Fibroblast of lung (primary cell): ENCODE measurements around the gene KLHL26. TPM values are rescaled to one million over a fixed set of nuclear protein-coding genes. Genes with fewer than 3 reads are reported as not detected.

Source experiments
- DNase-seq, 2 donors: peaks; one replicate each; pipeline versions ENCODE4 v3.0.0 to v3.0.0-alpha.2; 2010; ENCODE audit warnings: low read depth in 2 of 2
- H2AFZ ChIP-seq: 2 replicates; pipeline ENCODE4 v1.5.1; 2012; ENCODE audit warnings: low read length, control low read depth, inconsistent platforms
- H3K27ac ChIP-seq: 2 replicates; pipeline ENCODE4 v1.5.1; 2011; ENCODE audit warnings: low read length, control low read depth; ENCODE audit not compliant: insufficient read depth
- H3K27me3 ChIP-seq: 2 replicates; pipeline ENCODE4 v1.5.1; 2011; ENCODE audit warnings: mild to moderate bottlenecking, low read length; ENCODE audit not compliant: control insufficient read depth, insufficient read depth
- H3K36me3 ChIP-seq: 2 replicates; pipeline ENCODE4 v1.5.1; 2011; ENCODE audit warnings: low read length; ENCODE audit not compliant: control insufficient read depth, insufficient read depth
- H3K4me1 ChIP-seq: 2 replicates; pipeline ENCODE4 v1.5.1; 2011; ENCODE audit warnings: low read length; ENCODE audit not compliant: control insufficient read depth, insufficient read depth; ENCODE audit errors: extremely low read depth
- H3K4me2 ChIP-seq: 2 replicates; pipeline ENCODE4 v1.5.1; 2011; ENCODE audit warnings: low read length, control low read depth; ENCODE audit not compliant: insufficient read depth; ENCODE audit errors: extremely low read depth
- H3K4me3 ChIP-seq, 4 experiments: fragments of 200-600 bp in 1 of 4; sonication (generic) in 1 of 4; replicated peaks in 1 of 4; 2 replicates each; pipeline ENCODE4 v1.5.1; 2011 to 2016; ENCODE audit warnings: low read length in 4 of 4, low read depth in 3 of 4, mild to moderate bottlenecking in 3 of 4, control low read depth in 2 of 4, inconsistent platforms in 1 of 4, mixed read lengths in 1 of 4; ENCODE audit not compliant: insufficient read depth in 1 of 4; ENCODE audit errors: control extremely low read depth in 1 of 4
- H3K79me2 ChIP-seq: 2 replicates; pipeline ENCODE4 v1.5.1; 2012; ENCODE audit warnings: mild to moderate bottlenecking, low read length, inconsistent platforms; ENCODE audit not compliant: control insufficient read depth, insufficient read depth
- H3K9ac ChIP-seq: 2 replicates; pipeline ENCODE4 v1.5.1; 2011; ENCODE audit warnings: mild to moderate bottlenecking, low read length, control low read depth; ENCODE audit not compliant: insufficient read depth
- H3K9me3 ChIP-seq: 2 replicates; pipeline ENCODE4 v1.5.1; 2012; ENCODE audit warnings: low read depth, low read length; ENCODE audit not compliant: control insufficient read depth, insufficient read depth
- H4K20me1 ChIP-seq: 2 replicates; pipeline ENCODE4 v1.5.1; 2011; ENCODE audit warnings: low read length; ENCODE audit not compliant: control insufficient read depth, insufficient read depth; ENCODE audit errors: extremely low read depth
- EZH2 ChIP-seq: IDR thresholded peaks from 2 replicates; pipeline ENCODE4 v1.5.1; 2012; ENCODE audit warnings: low read length, control low read depth, mild to moderate bottlenecking; ENCODE audit errors: missing control alignments
- polyA plus RNA-seq, 2 donors: library from polyadenylated mRNA; depleted of rRNA in 1 of 2; stranded (reverse) in 1 of 2; unstranded in 1 of 2; fragments of >200 nt; gene quantifications; 2 replicates each; pipeline ENCODE4 v1.2.1, GENCODE V29; 2011 to 2012; ENCODE audit warnings: missing spikeins in 1 of 2
- total RNA-seq: library from RNA; depleted of rRNA; stranded (reverse); fragments of >200 nt; gene quantifications from 2 replicates; pipeline ENCODE4 v1.2.1, GENCODE V29; 2014
- TF ChIP-seq, protein P1 (sequence below), 2 donors: IDR thresholded peaks in 1 of 2; conservative IDR thresholded peaks in 1 of 2; 1 replicate in 1 of 2; 2 replicates in 1 of 2; pipeline ENCODE4 v1.5.1; 2011 to 2012; ENCODE audit warnings: low read length in 2 of 2, control low read depth in 1 of 2, inconsistent platforms in 1 of 2, low read depth in 1 of 2, mild to moderate bottlenecking in 1 of 2

Gene KLHL26
- total and polyA plus RNA-seq, 2 donors (not counting 1 experiment from before 2014, with no cell fraction given) = 1.4 to 3.5 TPM

DNA sequence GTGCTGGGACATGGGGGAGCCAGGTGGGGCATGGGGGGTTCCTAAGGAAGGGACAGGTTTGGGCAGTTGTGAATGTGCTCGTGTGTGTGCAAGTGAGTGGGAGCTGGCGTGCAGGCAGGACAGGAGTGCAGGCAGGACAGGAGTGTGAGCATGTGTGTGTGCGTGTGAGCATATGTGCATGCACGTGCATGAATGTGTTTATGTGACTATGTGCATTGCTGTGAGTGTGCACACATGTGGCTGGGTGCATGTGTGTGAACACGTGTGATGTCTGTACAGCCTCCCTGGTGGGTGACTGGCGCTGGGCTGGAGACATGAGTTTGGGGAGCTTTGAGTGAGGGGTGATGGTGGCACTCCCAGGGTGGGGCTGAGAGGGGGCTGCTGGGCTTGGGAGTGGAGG, 80.0 kb downstream of the KLHL26 start:
- no peak for TF ChIP-seq EZH2
- TF ChIP-seq, protein P1, sequence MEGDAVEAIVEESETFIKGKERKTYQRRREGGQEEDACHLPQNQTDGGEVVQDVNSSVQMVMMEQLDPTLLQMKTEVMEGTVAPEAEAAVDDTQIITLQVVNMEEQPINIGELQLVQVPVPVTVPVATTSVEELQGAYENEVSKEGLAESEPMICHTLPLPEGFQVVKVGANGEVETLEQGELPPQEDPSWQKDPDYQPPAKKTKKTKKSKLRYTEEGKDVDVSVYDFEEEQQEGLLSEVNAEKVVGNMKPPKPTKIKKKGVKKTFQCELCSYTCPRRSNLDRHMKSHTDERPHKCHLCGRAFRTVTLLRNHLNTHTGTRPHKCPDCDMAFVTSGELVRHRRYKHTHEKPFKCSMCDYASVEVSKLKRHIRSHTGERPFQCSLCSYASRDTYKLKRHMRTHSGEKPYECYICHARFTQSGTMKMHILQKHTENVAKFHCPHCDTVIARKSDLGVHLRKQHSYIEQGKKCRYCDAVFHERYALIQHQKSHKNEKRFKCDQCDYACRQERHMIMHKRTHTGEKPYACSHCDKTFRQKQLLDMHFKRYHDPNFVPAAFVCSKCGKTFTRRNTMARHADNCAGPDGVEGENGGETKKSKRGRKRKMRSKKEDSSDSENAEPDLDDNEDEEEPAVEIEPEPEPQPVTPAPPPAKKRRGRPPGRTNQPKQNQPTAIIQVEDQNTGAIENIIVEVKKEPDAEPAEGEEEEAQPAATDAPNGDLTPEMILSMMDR (conservative IDR thresholded peaks at IDR 0.05 in 1 of 2, IDR thresholded peaks at IDR 0.05 in 1 of 2; ENCODE audit: low read depth in 1 of 2, low read length in 2 of 2) = no peak

DNA sequence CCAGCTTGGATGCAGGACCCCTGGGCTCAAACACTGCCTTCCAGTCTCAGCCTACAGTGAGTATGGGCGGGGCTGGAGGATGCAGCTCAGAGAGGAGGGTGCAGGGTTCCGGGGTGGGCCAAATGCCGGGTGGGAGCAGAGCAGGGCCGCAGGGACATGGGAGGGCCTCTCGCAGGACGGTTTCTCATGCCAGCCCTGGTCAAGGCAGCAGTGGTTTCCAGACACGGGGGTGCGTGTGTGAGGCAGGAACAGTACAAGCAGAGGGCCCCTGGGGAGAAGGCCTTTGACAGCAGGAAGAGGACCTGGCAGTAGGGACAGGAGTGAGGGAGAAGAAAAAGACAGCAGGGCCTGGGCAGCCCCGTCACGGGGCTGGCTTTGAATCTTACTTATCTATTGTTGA, 80.8 kb downstream of the KLHL26 start:
- Histone ChIP-seq H3K27me3 (no peaks in the 10 kb centered on the region), H3K4me1 (no peaks in the 10 kb centered on the region), H3K9ac (no peak overlapping the region), H3K4me3 (no peak overlapping the region), H3K27ac (no peak overlapping the region), H4K20me1 (no peaks in the 10 kb centered on the region), H3K9me3 (no peaks in the 10 kb centered on the region), H2AFZ (no peak overlapping the region), H3K4me2 (no peak overlapping the region), H3K36me3 (no peaks in the 10 kb centered on the region), H3K79me2 (no peaks in the 10 kb centered on the region)
- TF ChIP-seq EZH2 = no peak
- TF ChIP-seq, protein P1 (conservative IDR thresholded peaks at IDR 0.05 in 1 of 2, IDR thresholded peaks at IDR 0.05 in 1 of 2; ENCODE audit: low read depth in 1 of 2, low read length in 2 of 2) = no peak
- no peak for DNase-seq

More for the DNA sequence above, 80.0 kb downstream of the KLHL26 start:
- H3K79me2 ChIP-seq = no peaks in the 10 kb centered on the region
- H3K27ac ChIP-seq = no peak overlapping the region
- H3K9me3 ChIP-seq = no peaks in the 10 kb centered on the region
- no peak for DNase-seq
- H3K36me3 ChIP-seq = no peaks in the 10 kb centered on the region
- no peaks in the 10 kb centered on the region for H3K27me3 ChIP-seq
- no peak overlapping the region for H2AFZ ChIP-seq
- H3K4me3 ChIP-seq = no peak overlapping the region
- no peak overlapping the region for H3K9ac ChIP-seq
- H3K4me2 ChIP-seq = no peak overlapping the region
- no peaks in the 10 kb centered on the region for H3K4me1 ChIP-seq
- H4K20me1 ChIP-seq = no peaks in the 10 kb centered on the region

DNA sequence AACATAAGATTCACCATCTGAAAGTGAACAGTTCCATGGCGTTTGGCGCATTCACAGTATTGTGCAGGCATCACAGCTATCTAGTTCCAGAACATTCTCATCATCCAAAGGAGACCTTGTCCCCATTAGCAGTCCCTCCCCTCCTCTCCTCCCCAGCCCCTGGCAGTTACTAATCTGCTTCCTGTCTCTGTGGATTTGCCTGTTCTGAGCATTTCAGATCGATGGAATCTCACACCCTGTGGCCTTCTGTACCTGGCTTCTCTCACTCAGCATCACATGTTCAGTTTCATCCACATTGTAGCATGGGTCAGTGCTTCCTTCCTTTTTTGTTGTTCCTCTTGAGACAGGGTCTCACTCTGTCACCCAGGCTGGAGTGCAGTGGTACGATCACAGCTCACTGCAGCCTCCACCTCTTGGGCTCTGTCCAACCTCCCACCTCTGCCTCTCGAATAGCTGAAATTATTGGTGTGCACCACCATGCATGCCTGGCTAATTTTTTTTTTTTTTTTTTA, 81.2 kb downstream of the KLHL26 start:
- TF ChIP-seq, protein P1 (conservative IDR thresholded peaks at IDR 0.05 in 1 of 2, IDR thresholded peaks at IDR 0.05 in 1 of 2; ENCODE audit: low read depth in 1 of 2, low read length in 2 of 2) = no peak
- TF ChIP-seq EZH2 = no peak
- H3K4me2 ChIP-seq = no peak overlapping the region
- H3K79me2 ChIP-seq = no peaks in the 10 kb centered on the region
- H3K9me3 ChIP-seq = no peaks in the 10 kb centered on the region
- DNase-seq = no peak
- no peaks in the 10 kb centered on the region for H3K4me1 ChIP-seq
- H3K27me3 ChIP-seq = no peaks in the 10 kb centered on the region
- no peak overlapping the region for H3K4me3 ChIP-seq
- H3K36me3 ChIP-seq = no peaks in the 10 kb centered on the region
- H4K20me1 ChIP-seq = no peaks in the 10 kb centered on the region
- no peak overlapping the region for H2AFZ ChIP-seq
- no peak overlapping the region for H3K27ac ChIP-seq
- H3K9ac ChIP-seq = no peak overlapping the region
